Measurements from ENCODE around the gene RHNO1. TPM values are rescaled to one million over a fixed set of nuclear protein-coding genes. Genes with fewer than 3 reads are reported as not detected.

The RHNO1 gene
- total RNA-seq, 1 experiment from 2014 or later = 51.2 TPM

- Histone ChIP-seq H3K36me3 (peaks cover 39% of the 10 kb centered on the region), H3K9me3 (no peaks in the 10 kb centered on the region), H3K27me3 (no peaks in the 10 kb centered on the region), H3K4me3 (no peak overlapping the region)
- no peak for DNase-seq
These were observed 56.6 kb downstream of the RHNO1 start for GRCh38 chr12:2933586-2933985.

- Histone ChIP-seq H3K27me3 (no peaks in the 10 kb centered on the region), H3K4me3 (no peak overlapping the region), H3K36me3 (peaks cover 39% of the 10 kb centered on the region), H3K9me3 (no peaks in the 10 kb centered on the region)
- DNase-seq = no peak
These were observed 57.3 kb downstream of the RHNO1 start for GRCh38 chr12:2934371-2934770.

GRCh38 chr12:2936301-2936700, 59.3 kb downstream of the RHNO1 start:
- Histone ChIP-seq H3K27me3 (no peaks in the 10 kb centered on the region), H3K9me3 (no peaks in the 10 kb centered on the region), H3K36me3 (peaks cover 28% of the 10 kb centered on the region), H3K4me3 (no peak overlapping the region)
- no peak for DNase-seq

GRCh38 chr12:2937500-2937899, 60.5 kb downstream of the RHNO1 start:
- Histone ChIP-seq H3K27me3 (no peaks in the 10 kb centered on the region), H3K4me3 (no peak overlapping the region), H3K9me3 (no peaks in the 10 kb centered on the region), H3K36me3 (peaks cover 21% of the 10 kb centered on the region)
- DNase-seq = no peak

Other genes with a start within 250 kb of the RHNO1 start
- 94.6 and 105 TPM in 2 replicates for gene FKBP4, start 82.3 kb upstream of the RHNO1 start, total RNA-seq (2014; rRNA removed; shearing (Covaris generic); ENCODE audit: low replicate concordance)
- gene ITFG2, start 64.6 kb upstream of the RHNO1 start, total RNA-seq (2014; rRNA removed; shearing (Covaris generic); ENCODE audit: low replicate concordance) = 12.5 and 14.6 TPM in 2 replicates
- not detected in 2 replicates for gene NRIP2, start 42.2 kb upstream of the RHNO1 start, total RNA-seq (2014; rRNA removed; shearing (Covaris generic); ENCODE audit: low replicate concordance)
- gene TEX52, start 20.2 kb upstream of the RHNO1 start, total RNA-seq (2014; rRNA removed; shearing (Covaris generic); ENCODE audit: low replicate concordance) = not detected in 2 replicates
- 24.5 and 30.9 TPM in 2 replicates for gene FOXM1, start within 50 bp of the RHNO1 start, total RNA-seq (2014; rRNA removed; shearing (Covaris generic); ENCODE audit: low replicate concordance)
- 20.3 and 21.1 TPM in 2 replicates for gene TULP3, start 13.7 kb downstream of the RHNO1 start, total RNA-seq (2014; rRNA removed; shearing (Covaris generic); ENCODE audit: low replicate concordance)
- gene TEAD4, start 82.2 kb downstream of the RHNO1 start, total RNA-seq (2014; rRNA removed; shearing (Covaris generic); ENCODE audit: low replicate concordance) = 3.3 and 30.8 TPM in 2 replicates
- 25.8 and 31.0 TPM in 2 replicates for gene TSPAN9, start 200.2 kb downstream of the RHNO1 start, total RNA-seq (2014; rRNA removed; shearing (Covaris generic); ENCODE audit: low replicate concordance)